Measurements from ENCODE around the gene CORIN. TPM values are rescaled to one million over a fixed set of nuclear protein-coding genes. Genes with fewer than 3 reads are reported as not detected.

The CORIN gene
- total RNA-seq, 4 donors from 2014 or later, result 1.2 to 6.1 (median 2.5) TPM

- no peaks in the 10 kb centered on the region for H3K27me3 ChIP-seq
- no peaks in the 10 kb centered on the region for H3K4me1 ChIP-seq
- no peak for DNase-seq (ENCODE audit: low spot score in 2 of 2)
- WGBS, result 50% methylated on average over 1 of the region's 1 CpG
- no peak for TF ChIP-seq EP300 (IDR thresholded peaks at IDR 0.05)
- TF ChIP-seq, protein P1, sequence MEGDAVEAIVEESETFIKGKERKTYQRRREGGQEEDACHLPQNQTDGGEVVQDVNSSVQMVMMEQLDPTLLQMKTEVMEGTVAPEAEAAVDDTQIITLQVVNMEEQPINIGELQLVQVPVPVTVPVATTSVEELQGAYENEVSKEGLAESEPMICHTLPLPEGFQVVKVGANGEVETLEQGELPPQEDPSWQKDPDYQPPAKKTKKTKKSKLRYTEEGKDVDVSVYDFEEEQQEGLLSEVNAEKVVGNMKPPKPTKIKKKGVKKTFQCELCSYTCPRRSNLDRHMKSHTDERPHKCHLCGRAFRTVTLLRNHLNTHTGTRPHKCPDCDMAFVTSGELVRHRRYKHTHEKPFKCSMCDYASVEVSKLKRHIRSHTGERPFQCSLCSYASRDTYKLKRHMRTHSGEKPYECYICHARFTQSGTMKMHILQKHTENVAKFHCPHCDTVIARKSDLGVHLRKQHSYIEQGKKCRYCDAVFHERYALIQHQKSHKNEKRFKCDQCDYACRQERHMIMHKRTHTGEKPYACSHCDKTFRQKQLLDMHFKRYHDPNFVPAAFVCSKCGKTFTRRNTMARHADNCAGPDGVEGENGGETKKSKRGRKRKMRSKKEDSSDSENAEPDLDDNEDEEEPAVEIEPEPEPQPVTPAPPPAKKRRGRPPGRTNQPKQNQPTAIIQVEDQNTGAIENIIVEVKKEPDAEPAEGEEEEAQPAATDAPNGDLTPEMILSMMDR (IDR thresholded peaks at IDR 0.05), result no peak
- no peak for TF ChIP-seq POLR2A (IDR thresholded peaks at IDR 0.05)
- no peak for TF ChIP-seq POLR2AphosphoS5 (IDR thresholded peaks at IDR 0.05)
- H3K4me3 ChIP-seq, result no peak overlapping the region
- H3K36me3 ChIP-seq, result no peaks in the 10 kb centered on the region
- no peak overlapping the region for H3K27ac ChIP-seq
- H3K9me3 ChIP-seq, result peaks cover 8% of the 10 kb centered on the region
Measured at GRCh38 chr4:47737326-47737725, 100.5 kb downstream of the CORIN start.

DNA sequence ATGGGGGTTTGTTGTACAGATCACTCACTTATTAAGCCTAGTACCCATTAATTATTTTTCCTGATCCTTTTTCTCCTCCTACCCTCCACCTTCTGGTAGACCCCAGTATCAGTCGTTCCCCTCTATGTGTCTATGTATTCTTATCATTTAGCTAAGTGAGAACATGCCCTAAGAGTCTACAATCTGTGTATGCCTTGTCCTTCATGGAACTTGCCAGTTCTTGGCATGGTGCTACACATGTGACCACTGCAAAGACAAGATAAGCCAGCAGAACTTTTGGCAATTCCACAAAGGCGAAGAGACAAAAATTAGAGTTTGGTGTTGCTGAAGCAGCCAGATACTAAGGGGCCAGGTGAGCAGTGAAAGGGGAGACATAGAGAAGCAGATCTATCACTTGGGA is 101.3 kb downstream of the CORIN start:
- no peak for TF ChIP-seq EP300 (IDR thresholded peaks at IDR 0.05)
- TF ChIP-seq, protein P1 (IDR thresholded peaks at IDR 0.05), result no peak
- TF ChIP-seq POLR2AphosphoS5 (IDR thresholded peaks at IDR 0.05), result no peak
- no peak for TF ChIP-seq POLR2A (IDR thresholded peaks at IDR 0.05)
- no peaks in the 10 kb centered on the region for H3K36me3 ChIP-seq
- 86% methylated on average over 2 of the region's 2 CpGs for WGBS
- no peaks in the 10 kb centered on the region for H3K27me3 ChIP-seq
- peaks cover 8% of the 10 kb centered on the region for H3K9me3 ChIP-seq
- H3K4me3 ChIP-seq, result no peak overlapping the region
- no peak for DNase-seq (ENCODE audit: low spot score in 2 of 2)
- no peak overlapping the region for H3K27ac ChIP-seq
- no peaks in the 10 kb centered on the region for H3K4me1 ChIP-seq

DNA sequence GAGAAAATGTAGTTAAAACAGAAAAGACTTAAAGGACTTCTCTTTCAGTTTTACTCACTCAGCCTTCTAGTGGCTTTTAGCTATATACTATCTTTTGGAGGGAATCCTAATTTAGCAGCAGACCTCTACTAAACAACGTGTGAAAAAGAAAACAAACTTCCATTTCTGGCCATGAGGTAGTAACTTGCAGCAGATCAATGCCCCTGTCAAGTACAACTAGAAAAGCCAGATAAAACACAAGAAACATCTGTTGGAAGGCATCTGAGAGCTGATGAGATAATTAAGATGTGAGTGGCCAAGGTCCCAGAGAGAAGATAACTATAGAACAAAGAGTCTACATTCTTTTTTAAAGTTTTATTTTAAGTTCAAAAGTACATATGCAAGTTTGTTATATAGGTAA is 101.7 kb downstream of the CORIN start:
- 33% methylated on average over 1 of the region's 1 CpG for WGBS
- Histone ChIP-seq H3K4me3 (no peak overlapping the region), H3K9me3 (peaks cover 8% of the 10 kb centered on the region), H3K27ac (no peak overlapping the region), H3K27me3 (no peaks in the 10 kb centered on the region), H3K4me1 (no peaks in the 10 kb centered on the region), H3K36me3 (no peaks in the 10 kb centered on the region)
- no peak for DNase-seq (ENCODE audit: low spot score in 2 of 2)
- TF ChIP-seq, protein P1 (IDR thresholded peaks at IDR 0.05), result no peak
- TF ChIP-seq POLR2A (IDR thresholded peaks at IDR 0.05) (no peak), POLR2AphosphoS5 (IDR thresholded peaks at IDR 0.05) (no peak), EP300 (IDR thresholded peaks at IDR 0.05) (no peak)

- Histone ChIP-seq H3K27me3 (no peaks in the 10 kb centered on the region), H3K27ac (no peak overlapping the region), H3K36me3 (no peaks in the 10 kb centered on the region), H3K9me3 (no peaks in the 10 kb centered on the region), H3K4me1 (no peaks in the 10 kb centered on the region), H3K4me3 (no peak overlapping the region)
- 80% methylated on average over 9 of the region's 9 CpGs for WGBS
- no peak for TF ChIP-seq POLR2AphosphoS5 (IDR thresholded peaks at IDR 0.05)
- TF ChIP-seq, protein P1 (IDR thresholded peaks at IDR 0.05), result no peak
- TF ChIP-seq EP300 (IDR thresholded peaks at IDR 0.05), result no peak
- no peak for TF ChIP-seq POLR2A (IDR thresholded peaks at IDR 0.05)
- DNase-seq (ENCODE audit: low spot score in 2 of 2), result no peak
Measured at GRCh38 chr4:47733302-47734175, 104.3 kb downstream of the CORIN start.

DNA sequence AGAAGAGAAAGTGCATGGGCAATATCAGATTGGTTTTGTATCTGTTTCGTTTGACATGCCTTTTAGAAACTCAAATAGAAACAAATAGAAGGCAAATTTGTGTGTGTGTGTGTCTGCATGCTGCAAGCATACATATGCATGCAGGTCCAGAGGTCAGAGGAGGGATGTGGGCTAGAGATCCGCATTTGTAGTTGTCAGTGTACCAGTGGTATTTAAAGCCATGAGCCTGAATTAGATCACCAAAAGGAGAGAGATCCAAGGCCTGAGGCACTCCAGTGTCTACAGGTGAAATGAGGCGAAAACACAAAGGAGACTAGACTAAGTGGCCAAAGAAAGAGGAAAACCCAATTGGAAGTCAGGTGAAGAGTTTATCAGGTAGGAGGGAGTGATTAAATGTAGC is 106.7 kb downstream of the CORIN start:
- Histone ChIP-seq H3K27ac (no peak overlapping the region), H3K27me3 (no peaks in the 10 kb centered on the region), H3K36me3 (no peaks in the 10 kb centered on the region), H3K4me3 (no peak overlapping the region), H3K4me1 (no peaks in the 10 kb centered on the region), H3K9me3 (no peaks in the 10 kb centered on the region)
- TF ChIP-seq EP300 (IDR thresholded peaks at IDR 0.05) (no peak), POLR2AphosphoS5 (IDR thresholded peaks at IDR 0.05) (no peak), POLR2A (IDR thresholded peaks at IDR 0.05) (no peak)
- TF ChIP-seq, protein P1 (IDR thresholded peaks at IDR 0.05), result no peak
- DNase-seq (ENCODE audit: low spot score in 2 of 2), result no peak
- WGBS, result 85% methylated on average over 3 of the region's 3 CpGs

Measured in suprapubic skin (tissue), 4 donors.